ENCODE data around the gene TRPV4. TPM values are rescaled to one million over a fixed set of nuclear protein-coding genes. Genes with fewer than 3 reads are reported as not detected.

Gene TRPV4
- total RNA-seq, 3 donors from 2014 or later, result 0.43 to 0.92 (median 0.48) TPM

DNA sequence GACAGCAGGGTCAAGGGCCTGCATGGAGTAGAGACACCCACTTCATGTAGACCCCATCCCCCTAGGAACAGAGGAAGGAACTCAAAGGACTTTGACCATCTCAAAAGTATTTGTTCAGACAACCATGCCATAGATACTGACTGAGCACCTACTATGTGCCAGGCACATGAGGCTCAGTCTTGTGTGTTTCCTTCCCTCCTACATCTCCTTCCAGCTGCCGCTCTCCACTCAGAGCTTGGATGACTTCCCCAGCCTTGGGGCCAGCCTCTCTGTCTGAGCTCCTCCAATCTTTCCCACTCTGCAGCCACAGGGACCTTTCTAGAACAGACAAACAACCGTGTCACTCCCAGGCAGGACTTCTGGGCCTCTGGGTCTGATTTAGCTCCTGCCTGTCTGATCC is 2.5 kb downstream of the TRPV4 start:
- H3K36me3 ChIP-seq (ENCODE audit: low read depth), result no peaks in the 10 kb centered on the region
- no peak for ATAC-seq
- no peaks in the 10 kb centered on the region for H3K9me3 ChIP-seq
- TF ChIP-seq, protein P1, sequence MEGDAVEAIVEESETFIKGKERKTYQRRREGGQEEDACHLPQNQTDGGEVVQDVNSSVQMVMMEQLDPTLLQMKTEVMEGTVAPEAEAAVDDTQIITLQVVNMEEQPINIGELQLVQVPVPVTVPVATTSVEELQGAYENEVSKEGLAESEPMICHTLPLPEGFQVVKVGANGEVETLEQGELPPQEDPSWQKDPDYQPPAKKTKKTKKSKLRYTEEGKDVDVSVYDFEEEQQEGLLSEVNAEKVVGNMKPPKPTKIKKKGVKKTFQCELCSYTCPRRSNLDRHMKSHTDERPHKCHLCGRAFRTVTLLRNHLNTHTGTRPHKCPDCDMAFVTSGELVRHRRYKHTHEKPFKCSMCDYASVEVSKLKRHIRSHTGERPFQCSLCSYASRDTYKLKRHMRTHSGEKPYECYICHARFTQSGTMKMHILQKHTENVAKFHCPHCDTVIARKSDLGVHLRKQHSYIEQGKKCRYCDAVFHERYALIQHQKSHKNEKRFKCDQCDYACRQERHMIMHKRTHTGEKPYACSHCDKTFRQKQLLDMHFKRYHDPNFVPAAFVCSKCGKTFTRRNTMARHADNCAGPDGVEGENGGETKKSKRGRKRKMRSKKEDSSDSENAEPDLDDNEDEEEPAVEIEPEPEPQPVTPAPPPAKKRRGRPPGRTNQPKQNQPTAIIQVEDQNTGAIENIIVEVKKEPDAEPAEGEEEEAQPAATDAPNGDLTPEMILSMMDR (IDR thresholded peaks at IDR 0.05), result no peak
- intact Hi-C loops (cut with DNase I, micrococcal nuclease), result no loop called here
- DNase-seq, result no peak
- H3K4me3 ChIP-seq, result no peak overlapping the region
- no peaks in the 10 kb centered on the region for H3K4me1 ChIP-seq (ENCODE audit: low read depth)

DNA sequence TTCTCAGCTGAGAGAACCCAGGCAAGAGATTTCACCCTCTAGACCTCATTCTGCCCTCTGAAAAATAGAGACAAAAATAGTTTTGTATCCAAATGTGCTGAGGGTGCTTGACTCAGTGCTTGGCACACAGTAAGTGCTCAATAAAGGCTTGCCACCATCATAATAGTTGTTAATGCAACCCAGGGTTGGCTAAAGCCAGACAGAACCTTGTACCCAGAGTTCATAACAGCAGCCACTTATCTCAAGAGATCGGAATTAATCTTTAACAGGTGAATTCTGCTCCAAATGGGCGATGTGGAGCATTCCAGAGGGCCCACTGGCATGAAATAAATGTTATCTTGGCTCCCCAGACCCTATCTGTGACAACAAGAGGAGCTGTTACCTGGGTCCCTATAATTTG is 2.9 kb downstream of the TRPV4 start:
- ATAC-seq, result no peak
- Histone ChIP-seq H3K4me3 (no peak overlapping the region), H3K9me3 (no peaks in the 10 kb centered on the region), H3K4me1 (ENCODE audit: low read depth) (no peaks in the 10 kb centered on the region), H3K36me3 (ENCODE audit: low read depth) (no peaks in the 10 kb centered on the region)
- TF ChIP-seq, protein P1 (IDR thresholded peaks at IDR 0.05), result no peak
- intact Hi-C loops (cut with DNase I, micrococcal nuclease), result no loop called here
- no peak for DNase-seq

DNA sequence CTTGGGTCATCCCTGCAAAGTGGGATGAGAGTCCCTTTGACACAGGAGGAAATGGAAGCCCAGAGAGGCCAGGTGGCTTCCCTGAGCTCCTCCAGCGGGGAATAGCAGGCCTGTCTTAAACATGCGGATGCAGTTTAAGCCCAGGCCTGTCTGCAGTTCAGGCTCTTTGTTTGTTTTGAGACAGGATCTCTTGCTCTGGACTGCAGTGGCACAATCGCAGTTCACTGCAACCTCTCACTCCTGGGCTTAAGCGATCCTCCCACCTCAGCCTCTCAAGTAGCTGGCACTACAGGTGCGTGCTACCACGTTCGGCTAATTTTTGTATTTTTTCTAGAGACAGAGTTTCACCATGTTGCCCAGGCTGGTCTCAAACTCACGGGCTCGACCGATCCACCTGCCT is 3.5 kb downstream of the TRPV4 start:
- intact Hi-C loops (cut with DNase I, micrococcal nuclease), result no loop called here
- DNase-seq, result no peak
- Histone ChIP-seq H3K36me3 (ENCODE audit: low read depth) (no peaks in the 10 kb centered on the region), H3K4me1 (ENCODE audit: low read depth) (no peaks in the 10 kb centered on the region), H3K4me3 (no peak overlapping the region), H3K9me3 (no peaks in the 10 kb centered on the region)
- TF ChIP-seq, protein P1 (IDR thresholded peaks at IDR 0.05), result no peak
- ATAC-seq, result no peak

DNA sequence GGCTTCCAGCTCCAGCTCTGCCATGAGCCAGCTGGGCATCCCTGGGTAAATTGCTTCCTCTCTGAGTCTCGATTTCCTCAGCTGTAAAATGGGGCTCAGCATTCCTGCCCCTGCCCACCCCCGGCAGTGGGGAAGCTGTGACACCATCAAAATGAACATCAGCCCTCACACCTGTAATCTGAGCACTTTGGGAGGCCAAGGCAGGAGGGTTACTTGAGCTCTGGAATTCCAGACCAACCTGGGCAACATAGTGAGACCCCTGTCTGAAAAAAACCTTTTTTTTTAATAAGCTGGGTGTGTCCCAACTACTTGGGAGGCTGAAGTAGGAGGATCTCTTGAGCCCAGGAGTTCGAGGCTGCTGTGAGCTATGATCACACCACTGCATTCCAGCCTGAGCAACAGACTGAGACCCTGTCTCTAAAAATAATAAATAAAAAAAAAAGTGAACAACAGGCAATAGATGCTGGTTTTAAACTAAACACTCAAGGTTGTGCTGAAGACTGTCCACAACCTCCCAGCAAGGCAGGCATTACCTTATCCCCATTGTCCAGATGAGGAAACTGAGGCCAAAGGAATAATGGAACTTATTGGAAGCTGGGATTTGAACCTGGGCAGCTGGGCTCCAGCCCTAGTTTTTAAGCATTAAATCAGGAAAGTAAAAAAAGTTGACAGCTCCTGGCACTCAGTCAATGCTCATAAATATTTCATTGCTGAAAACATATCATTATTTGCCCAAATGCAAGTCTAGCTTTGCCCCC is 4.3 kb downstream of the TRPV4 start:
- intact Hi-C loops (cut with DNase I, micrococcal nuclease), result no loop called here
- Histone ChIP-seq H3K9me3 (no peaks in the 10 kb centered on the region), H3K4me3 (no peak overlapping the region), H3K4me1 (ENCODE audit: low read depth) (no peaks in the 10 kb centered on the region), H3K36me3 (ENCODE audit: low read depth) (no peaks in the 10 kb centered on the region)
- DNase-seq (no peak), ATAC-seq (no peak)
- TF ChIP-seq, protein P1 (IDR thresholded peaks at IDR 0.05), result no peak

DNA sequence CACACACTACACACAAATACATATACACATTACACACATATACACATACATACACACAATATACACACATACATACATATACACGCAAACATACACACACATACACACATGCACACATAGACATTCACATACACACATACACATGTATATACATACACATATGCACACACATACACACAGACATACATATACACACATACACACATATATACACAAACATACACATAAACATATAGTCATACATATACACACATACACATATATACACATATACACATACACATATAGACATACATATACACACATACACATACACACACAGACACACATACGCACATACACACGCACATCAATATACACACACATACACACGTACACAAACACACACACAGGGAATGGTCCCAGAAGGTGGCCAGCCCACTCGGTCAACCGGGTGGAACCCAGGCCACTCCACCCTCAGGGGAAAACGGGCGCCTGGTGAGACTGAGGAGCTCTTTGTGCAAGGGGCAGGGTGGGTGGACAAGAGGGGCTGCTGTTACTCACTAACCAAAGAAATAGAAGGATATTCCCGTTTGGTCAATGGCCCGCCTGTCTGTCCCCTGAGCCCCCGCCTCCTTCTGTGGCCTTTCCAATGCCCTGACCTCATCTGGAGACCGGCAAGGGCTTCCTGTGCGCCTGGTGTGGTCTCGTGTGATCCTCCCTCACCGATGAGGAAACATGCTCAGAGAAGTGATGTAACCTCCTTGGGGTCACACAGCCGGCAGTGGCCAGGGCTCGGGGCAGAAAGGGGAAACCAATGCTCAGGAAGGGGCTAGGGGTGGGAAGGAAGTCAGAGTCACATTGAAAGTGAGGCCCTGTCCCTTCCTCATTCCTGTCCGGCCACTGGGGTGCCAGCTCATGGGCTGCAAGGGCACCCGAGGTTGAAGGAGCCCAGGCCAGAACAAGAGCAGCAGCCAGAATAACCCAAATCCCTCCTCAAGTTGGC is 5.3 kb downstream of the TRPV4 start:
- H3K9me3 ChIP-seq, result no peaks in the 10 kb centered on the region
- ATAC-seq (peak; percentile 66), DNase-seq (peak in 2 of 3 donors; percentile 19 to 69)
- TF ChIP-seq, protein P1 (IDR thresholded peaks at IDR 0.05), result no peak
- H3K4me1 ChIP-seq (ENCODE audit: low read depth), result no peaks in the 10 kb centered on the region
- intact Hi-C loops (cut with DNase I, micrococcal nuclease), result no loop called here
- no peaks in the 10 kb centered on the region for H3K36me3 ChIP-seq (ENCODE audit: low read depth)
- no peak overlapping the region for H3K4me3 ChIP-seq

Measured in mucosa of descending colon (tissue), 3 donors.